Mesenteric fat pad (tissue), 1 donor: ENCODE data around the gene PTN. TPM values are rescaled to one million over a fixed set of nuclear protein-coding genes. Genes with fewer than 3 reads are reported as not detected.
"Not testable (repeated sequence)": the region's sequence is repeated elsewhere in the genome, so short reads cannot be mapped to it uniquely, and the experiment has no call there.

Source experiments
- DNase-seq: peaks from one replicate; pipeline ENCODE4 v3.0.0-alpha.2; 2020; ENCODE audit warnings: low spot score
- total RNA-seq: library from RNA; stranded (reverse); fragmentation: NEBNext Ultra II Directional; extraction: Animal tissue kit (Norgen Biotek cat#: 25700); gene quantifications from one replicate; pipeline ENCODE4 v1.2.1, GENCODE V29; 2021
- donor health status: DM: yes; HTN: yes; CAD: no.

Gene PTN
- total RNA-seq, 1 donor from 2014 or later: 10.3 TPM

DNA sequence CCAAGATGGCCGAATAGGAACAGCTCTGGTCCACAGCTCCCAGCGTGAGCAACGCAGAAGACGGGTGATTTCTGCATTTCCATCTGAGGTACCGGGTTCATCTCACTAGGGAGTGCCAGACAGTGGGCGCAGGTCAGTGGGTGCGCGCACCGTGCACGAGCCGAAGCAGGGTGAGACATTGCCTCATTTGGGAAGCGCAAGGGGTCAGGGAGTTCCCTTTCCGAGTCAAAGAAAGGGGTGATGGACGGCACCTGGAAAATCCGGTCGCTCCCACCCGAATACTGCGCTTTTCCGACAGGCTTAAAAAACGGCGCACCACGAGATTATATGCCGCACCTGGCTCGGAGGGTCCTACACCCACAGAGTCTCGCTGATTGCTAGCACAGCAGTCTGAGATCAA is 161.9 kb downstream of the PTN start:
- DNase-seq: not testable (repeated sequence)
